Natural killer cell (primary cell): ENCODE results near the gene AMMECR1L. TPM values are rescaled to one million over a fixed set of nuclear protein-coding genes. Genes with fewer than 3 reads are reported as not detected.
"Not testable (repeated sequence)": the region's sequence is repeated elsewhere in the genome, so short reads cannot be mapped to it uniquely, and the experiment has no call there.

Experiments used
- ATAC-seq, 3 donors: fragments of 150-1000 bp in 2 of 3; fragments of 200-7000 bp in 1 of 3; cut with Tn5 transposase; 1 replicate in 1 of 3; 2 replicates in 2 of 3; pipeline ENCODE4 v1.10.0; 2021; ENCODE audit warnings: mild to moderate bottlenecking in 2 of 3, moderate library complexity in 2 of 3
- DNase-seq, 2 donors: peaks; one replicate each; pipeline versions ENCODE4 v3.0.0 to v3.0.0-alpha.2; 2013 to 2021; ENCODE audit warnings: mixed read lengths in 1 of 2
- H3K27ac ChIP-seq: one replicate; pipeline ENCODE4 v1.5.1; 2013; ENCODE audit warnings: mild to moderate bottlenecking, low read length
- H3K27me3 ChIP-seq: one replicate; pipeline ENCODE4 v1.6.1; 2013; ENCODE audit warnings: low read length; ENCODE audit not compliant: control insufficient read depth, insufficient read depth
- H3K36me3 ChIP-seq: one replicate; pipeline ENCODE4 v1.6.1; 2013; ENCODE audit warnings: low read length; ENCODE audit not compliant: control insufficient read depth, insufficient read depth
- H3K4me1 ChIP-seq: one replicate; pipeline ENCODE4 v1.6.1; 2013; ENCODE audit warnings: low read length; ENCODE audit not compliant: control insufficient read depth, insufficient read depth
- H3K4me3 ChIP-seq: one replicate; pipeline ENCODE4 v1.5.1; 2013; ENCODE audit warnings: low read length
- H3K9me3 ChIP-seq: one replicate; pipeline ENCODE4 v1.6.1; 2013; ENCODE audit warnings: low read length; ENCODE audit not compliant: control insufficient read depth, insufficient read depth
- H3K27ac Mint-ChIP-seq, 2 donors: one replicate each; pipeline ENCODE4 v1.8.0; 2022; ENCODE audit warnings: mild to moderate bottlenecking in 2 of 2, mixed read lengths in 2 of 2, moderate library complexity in 1 of 2
- H3K27me3 Mint-ChIP-seq, 2 donors: one replicate each; pipeline ENCODE4 v1.8.0; 2022; ENCODE audit warnings: low read depth in 2 of 2, mixed read lengths in 2 of 2
- H3K36me3 Mint-ChIP-seq: one replicate; pipeline ENCODE4 v1.8.0; 2022; ENCODE audit warnings: mixed read lengths
- H3K4me1 Mint-ChIP-seq, 2 donors: one replicate each; pipeline ENCODE4 v1.8.0; 2022; ENCODE audit warnings: mixed read lengths in 2 of 2
- H3K4me3 Mint-ChIP-seq: one replicate; pipeline ENCODE4 v1.8.0; 2022; ENCODE audit warnings: mild to moderate bottlenecking, moderate library complexity, mixed read lengths
- H3K9me3 Mint-ChIP-seq, 2 donors: one replicate each; pipeline ENCODE4 v1.8.0; 2022; ENCODE audit warnings: mixed read lengths in 2 of 2
- WGBS: methylation state at CpG from one replicate; pipeline ENCODE4 v1.1.7; 2013; ENCODE audit warnings: missing lambda C conversion rate; ENCODE audit not compliant: insufficient coverage; 5-methylcytosine and 5-hydroxymethylcytosine counted together
- intact Hi-C: fragments of 100-400 bp; cut with micrococcal nuclease; formaldehyde crosslinking; loops from one replicate; pipeline ENCODE4 v1.14.2; 2022
- total RNA-seq, 4 donors: library from RNA; stranded (reverse); fragments of 120-200 nt in 1 of 4; gene quantifications; one replicate each; pipeline versions ENCODE4 v1.2.3 to v1.2.4, GENCODE V29; 2013 to 2022
- TF ChIP-seq, protein P1 (sequence below): fragments of 200-600 bp; IDR thresholded peaks from one replicate; pipeline ENCODE4 v1.8.0; 2022; ENCODE audit warnings: antibody characterized with exemption

Gene AMMECR1L
- 10 to 100 TPM; 12.0 to 17.3 (median 13.6) TPM for total RNA-seq
- total RNA-seq (2013): 13.8 TPM

DNA sequence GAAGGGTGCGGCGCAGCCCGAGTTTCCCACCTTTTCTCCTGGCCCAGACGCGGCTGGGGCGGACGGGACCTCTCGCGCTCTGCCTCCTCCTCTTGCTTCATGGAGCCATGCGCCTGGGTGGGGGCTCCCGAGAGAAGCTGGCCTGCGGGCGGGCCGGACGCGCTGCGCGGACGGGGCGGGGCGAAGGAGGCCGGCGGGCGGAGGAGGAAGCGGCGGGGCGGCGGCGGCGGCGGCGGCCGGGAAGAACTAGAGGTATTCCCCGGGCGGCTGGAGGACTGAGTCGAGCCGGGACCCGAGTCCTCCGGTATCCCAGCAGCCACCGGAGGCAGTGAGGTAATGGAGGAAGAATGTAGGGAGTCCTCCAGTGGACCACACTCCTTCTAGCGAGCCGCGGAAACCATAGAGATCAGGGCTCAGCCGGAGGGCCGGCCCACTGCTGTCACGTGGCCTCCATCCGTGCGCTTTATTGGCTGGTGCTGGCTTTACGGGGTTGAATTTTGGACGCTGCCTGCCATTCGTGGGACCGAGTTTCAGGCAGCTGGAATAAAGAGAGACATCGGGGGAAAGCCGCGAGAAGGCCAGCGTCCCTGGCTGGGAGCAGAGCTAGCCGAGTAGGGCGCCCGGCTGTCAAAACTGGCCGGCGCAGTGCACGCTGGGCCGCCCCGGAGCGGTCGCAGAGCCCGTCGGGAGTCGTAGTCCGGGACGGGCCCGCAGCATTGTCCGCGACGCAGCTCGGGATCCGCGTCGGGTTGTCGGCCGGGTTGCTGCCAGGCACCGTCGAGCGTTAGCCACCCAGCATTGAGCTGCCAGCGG lies at the start of gene AMMECR1L:
Gene AMMECR1L, minus strand, starts transcription at position 177 of the 813 bp plus-strand sequence. CDS start 11,722 bp downstream, outside the sequence.
- peak within 1 kb of the TSS; percentile 89 to 90 for H3K27ac Mint-ChIP-seq
- H3K36me3 ChIP-seq, H3K36me3 Mint-ChIP-seq, H3K27me3 Mint-ChIP-seq, H3K9me3 Mint-ChIP-seq, intact Hi-C loops, H3K27me3 ChIP-seq, H3K9me3 ChIP-seq: not testable (repeated sequence)
- peak within 1 kb of the TSS; percentile 54 for H3K4me3 ChIP-seq
- peak; percentile 83 to 93 (median 88) for ATAC-seq
- peak; percentile 79 for DNase-seq
- peak within 1 kb of the TSS; percentile 94 for H3K4me3 Mint-ChIP-seq
- under 1% methylated on average over 46 of the region's 85 CpGs for WGBS
- H3K4me1 ChIP-seq: peaks cover 13% of the 10 kb centered on the region
- peak within 1 kb of the TSS; percentile 77 for H3K27ac ChIP-seq
- peaks cover 24 to 27% of the 10 kb centered on the region in 2 donors for H3K4me1 Mint-ChIP-seq

DNA sequence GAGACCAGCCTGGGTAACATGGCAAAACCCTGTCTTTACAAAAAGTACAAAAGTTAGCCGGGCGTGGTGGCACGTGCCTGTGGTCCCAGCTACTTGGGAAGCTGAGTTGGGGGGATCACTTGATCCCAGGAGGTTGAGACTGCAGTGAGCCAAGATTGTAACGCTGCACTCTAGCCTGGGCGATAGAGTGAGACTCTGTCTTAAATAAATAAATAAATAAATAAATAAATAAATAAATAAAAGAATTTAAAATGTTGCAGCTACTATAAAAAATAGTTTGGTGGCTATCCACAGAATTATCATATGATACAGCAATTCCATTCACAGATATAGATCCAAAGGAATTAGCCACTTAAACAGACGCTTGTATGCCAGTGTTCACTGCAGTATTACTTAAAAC lies 49.6 kb upstream of the AMMECR1L start:
- ATAC-seq (no peak), DNase-seq (no peak)
- Mint-ChIP-seq H3K4me3 (no peak overlapping the region), H3K9me3 (no peaks in the 10 kb centered on the region), H3K27ac (no peak overlapping the region), H3K27me3 (no peaks in the 10 kb centered on the region), H3K36me3 (no peaks in the 10 kb centered on the region), H3K4me1 (no peaks in the 10 kb centered on the region)
- Histone ChIP-seq H3K27me3 (no peaks in the 10 kb centered on the region), H3K4me3 (no peak overlapping the region), H3K27ac (no peak overlapping the region), H3K36me3 (no peaks in the 10 kb centered on the region), H3K4me1 (no peaks in the 10 kb centered on the region), H3K9me3 (no peaks in the 10 kb centered on the region)
- intact Hi-C loops: no loop called here
- TF ChIP-seq, protein P1, sequence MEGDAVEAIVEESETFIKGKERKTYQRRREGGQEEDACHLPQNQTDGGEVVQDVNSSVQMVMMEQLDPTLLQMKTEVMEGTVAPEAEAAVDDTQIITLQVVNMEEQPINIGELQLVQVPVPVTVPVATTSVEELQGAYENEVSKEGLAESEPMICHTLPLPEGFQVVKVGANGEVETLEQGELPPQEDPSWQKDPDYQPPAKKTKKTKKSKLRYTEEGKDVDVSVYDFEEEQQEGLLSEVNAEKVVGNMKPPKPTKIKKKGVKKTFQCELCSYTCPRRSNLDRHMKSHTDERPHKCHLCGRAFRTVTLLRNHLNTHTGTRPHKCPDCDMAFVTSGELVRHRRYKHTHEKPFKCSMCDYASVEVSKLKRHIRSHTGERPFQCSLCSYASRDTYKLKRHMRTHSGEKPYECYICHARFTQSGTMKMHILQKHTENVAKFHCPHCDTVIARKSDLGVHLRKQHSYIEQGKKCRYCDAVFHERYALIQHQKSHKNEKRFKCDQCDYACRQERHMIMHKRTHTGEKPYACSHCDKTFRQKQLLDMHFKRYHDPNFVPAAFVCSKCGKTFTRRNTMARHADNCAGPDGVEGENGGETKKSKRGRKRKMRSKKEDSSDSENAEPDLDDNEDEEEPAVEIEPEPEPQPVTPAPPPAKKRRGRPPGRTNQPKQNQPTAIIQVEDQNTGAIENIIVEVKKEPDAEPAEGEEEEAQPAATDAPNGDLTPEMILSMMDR: no peak
- WGBS: 93% methylated on average over 3 of the region's 6 CpGs

DNA sequence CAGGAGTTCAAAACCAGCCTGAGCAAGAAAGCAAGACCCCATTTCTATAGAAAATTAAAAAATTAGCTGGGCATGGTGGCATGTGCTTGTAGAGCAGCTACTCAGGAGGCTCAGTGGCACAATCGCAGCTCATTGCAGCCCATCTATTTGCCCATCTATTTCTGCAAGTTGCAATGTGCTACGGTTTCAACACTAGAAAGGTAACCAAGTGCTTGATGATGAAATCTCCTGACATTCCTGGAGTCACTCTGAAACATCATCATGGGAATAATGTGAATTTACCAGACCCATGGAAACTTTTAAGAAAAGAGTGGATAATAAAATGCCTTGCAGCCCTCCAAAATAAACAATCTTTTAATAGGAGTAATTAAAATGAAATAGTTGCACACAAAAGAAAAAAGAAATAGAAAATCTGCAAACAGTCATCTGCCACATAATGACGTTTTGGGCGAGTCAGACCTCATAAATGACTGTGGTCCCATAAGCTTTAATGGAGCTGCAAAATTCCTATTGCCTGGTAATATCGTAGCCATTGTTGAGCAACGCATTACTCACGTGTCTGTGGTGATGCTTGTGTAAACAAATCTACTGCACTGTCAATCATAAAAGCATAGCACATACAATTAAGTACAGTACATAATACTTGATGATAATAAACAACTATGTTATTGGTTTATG lies 46.6 kb upstream of the AMMECR1L start:
- H3K27ac Mint-ChIP-seq: no peak overlapping the region
- WGBS: 91% methylated on average over 7 of the region's 7 CpGs
- H3K9me3 Mint-ChIP-seq: no peaks in the 10 kb centered on the region

DNA sequence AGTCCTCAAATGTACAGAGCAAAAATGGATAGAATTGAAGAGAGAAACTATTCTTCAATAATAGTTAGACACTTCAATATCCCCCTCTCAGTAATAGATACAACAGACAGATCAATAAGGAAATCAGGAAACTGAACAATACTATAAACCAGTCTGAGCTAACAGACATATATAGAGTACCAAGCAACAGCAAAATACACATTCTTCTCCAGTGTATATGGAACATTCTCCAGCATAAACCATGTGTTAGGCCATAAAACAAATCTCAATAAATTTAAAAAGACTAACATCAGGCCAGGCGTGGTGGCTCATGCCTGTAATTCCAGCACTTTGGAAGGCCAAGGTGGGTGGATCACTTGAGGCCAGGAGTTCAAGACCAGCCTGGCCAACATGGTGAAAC lies 43.7 kb upstream of the AMMECR1L start:
- Histone ChIP-seq H3K36me3 (no peaks in the 10 kb centered on the region), H3K27me3 (no peaks in the 10 kb centered on the region), H3K27ac (no peak overlapping the region), H3K4me3 (no peak overlapping the region), H3K4me1 (no peaks in the 10 kb centered on the region), H3K9me3 (no peaks in the 10 kb centered on the region)
- Mint-ChIP-seq H3K27ac (no peak overlapping the region), H3K4me1 (no peaks in the 10 kb centered on the region), H3K36me3 (no peaks in the 10 kb centered on the region), H3K27me3 (peaks cover 0 to 8% of the 10 kb centered on the region in 2 donors), H3K9me3 (no peaks in the 10 kb centered on the region), H3K4me3 (no peak overlapping the region)
- ATAC-seq: no peak
- no peak for DNase-seq
- intact Hi-C loops: no loop called here
- 80% methylated on average over 1 of the region's 1 CpG for WGBS
- TF ChIP-seq, protein P1: no peak

More for the DNA sequence above, 46.6 kb upstream of the AMMECR1L start:
- H3K9me3 ChIP-seq: no peaks in the 10 kb centered on the region
- H3K36me3 Mint-ChIP-seq: no peaks in the 10 kb centered on the region
- intact Hi-C loops: no loop called here
- peaks cover 0 to 6% of the 10 kb centered on the region in 2 donors for H3K27me3 Mint-ChIP-seq
- no peaks in the 10 kb centered on the region for H3K36me3 ChIP-seq
- no peak overlapping the region for H3K4me3 ChIP-seq
- TF ChIP-seq, protein P1: no peak
- no peak for DNase-seq
- ATAC-seq: no peak
- no peak overlapping the region for H3K27ac ChIP-seq
- no peaks in the 10 kb centered on the region for H3K4me1 ChIP-seq
- H3K4me1 Mint-ChIP-seq: no peaks in the 10 kb centered on the region
- H3K4me3 Mint-ChIP-seq: no peak overlapping the region
- H3K27me3 ChIP-seq: no peaks in the 10 kb centered on the region
